ENCODE results near the gene MAPKBP1.

DNA sequence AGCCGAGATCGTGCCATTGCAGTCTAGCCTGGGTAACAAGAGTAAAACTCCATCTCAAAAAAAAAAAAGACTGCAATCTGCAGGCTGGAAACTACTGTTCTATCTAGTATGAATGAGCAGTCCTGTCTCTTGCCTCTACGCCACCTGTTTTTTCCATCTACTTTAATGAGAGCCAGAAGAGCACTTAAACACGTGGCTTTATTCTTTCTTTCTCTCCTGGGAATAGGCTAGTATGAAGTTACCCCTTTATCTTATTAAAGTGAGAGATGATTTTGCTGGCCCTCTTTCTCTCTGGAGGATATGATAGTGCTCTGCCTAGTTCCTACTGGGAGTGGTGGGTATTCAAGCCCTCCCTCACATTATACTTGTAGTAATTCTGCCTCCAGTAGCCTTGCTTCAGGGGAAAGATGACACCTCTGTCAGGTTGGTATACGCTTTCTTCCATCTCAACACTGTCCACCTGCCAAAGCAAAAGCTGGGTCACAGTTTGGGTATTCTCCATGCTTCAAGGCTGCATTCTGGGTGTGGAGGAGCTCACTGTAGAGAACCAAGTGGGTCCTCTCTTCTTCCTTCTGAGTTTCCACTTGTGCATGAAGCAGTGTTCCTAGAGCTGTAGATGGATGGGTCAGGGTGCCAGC is 17.8 kb downstream of the MAPKBP1 start:
- TF ChIP-seq, protein P1, sequence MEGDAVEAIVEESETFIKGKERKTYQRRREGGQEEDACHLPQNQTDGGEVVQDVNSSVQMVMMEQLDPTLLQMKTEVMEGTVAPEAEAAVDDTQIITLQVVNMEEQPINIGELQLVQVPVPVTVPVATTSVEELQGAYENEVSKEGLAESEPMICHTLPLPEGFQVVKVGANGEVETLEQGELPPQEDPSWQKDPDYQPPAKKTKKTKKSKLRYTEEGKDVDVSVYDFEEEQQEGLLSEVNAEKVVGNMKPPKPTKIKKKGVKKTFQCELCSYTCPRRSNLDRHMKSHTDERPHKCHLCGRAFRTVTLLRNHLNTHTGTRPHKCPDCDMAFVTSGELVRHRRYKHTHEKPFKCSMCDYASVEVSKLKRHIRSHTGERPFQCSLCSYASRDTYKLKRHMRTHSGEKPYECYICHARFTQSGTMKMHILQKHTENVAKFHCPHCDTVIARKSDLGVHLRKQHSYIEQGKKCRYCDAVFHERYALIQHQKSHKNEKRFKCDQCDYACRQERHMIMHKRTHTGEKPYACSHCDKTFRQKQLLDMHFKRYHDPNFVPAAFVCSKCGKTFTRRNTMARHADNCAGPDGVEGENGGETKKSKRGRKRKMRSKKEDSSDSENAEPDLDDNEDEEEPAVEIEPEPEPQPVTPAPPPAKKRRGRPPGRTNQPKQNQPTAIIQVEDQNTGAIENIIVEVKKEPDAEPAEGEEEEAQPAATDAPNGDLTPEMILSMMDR (IDR thresholded peaks at IDR 0.05) = no peak
- no peak for TF ChIP-seq EP300 (IDR thresholded peaks at IDR 0.05)
- no peak for TF ChIP-seq POLR2A (IDR thresholded peaks at IDR 0.05)
